HepG2 (cell line): ENCODE results near the gene FFAR2. TPM values are rescaled to one million over a fixed set of nuclear protein-coding genes. Genes with fewer than 3 reads are reported as not detected.

Experiments
- ATF5 ChIP-seq: sonication (generic); formaldehyde crosslinking; IDR thresholded peaks from 2 replicates; pipeline ENCODE4 v1.4.0; 2020; ENCODE audit warnings: mild to moderate bottlenecking, low read depth, missing genetic modification reagents
- BCL3 ChIP-seq: sonication (generic); formaldehyde crosslinking; IDR thresholded peaks from 2 replicates; pipeline ENCODE4 v1.5.1; 2020; ENCODE audit warnings: mild to moderate bottlenecking, missing genetic modification reagents, moderate library complexity
- CREM ChIP-seq, 2 experiments: sonication (generic) in 1 of 2; formaldehyde crosslinking in 1 of 2; IDR thresholded peaks; 2 replicates each; pipeline versions ENCODE4 v1.4.0 to v1.6.1; 2016 to 2020; ENCODE audit warnings: antibody characterized with exemption in 1 of 2, mild to moderate bottlenecking in 1 of 2, missing genetic modification reagents in 1 of 2
- GFI1 ChIP-seq: sonication (generic); formaldehyde crosslinking; IDR thresholded peaks from 2 replicates; pipeline ENCODE4 v1.5.0; 2020; ENCODE audit warnings: missing genetic modification reagents, mild to moderate bottlenecking, borderline replicate concordance
- GTF2F1 ChIP-seq: fragments of 150-350 bp; IDR thresholded peaks from 2 replicates; pipeline ENCODE4 v1.6.1; 2014; ENCODE audit warnings: low read length
- HMGXB3 ChIP-seq: sonication (generic); formaldehyde crosslinking; IDR thresholded peaks from 2 replicates; pipeline ENCODE4 v1.4.0; 2020; ENCODE audit warnings: missing genetic modification reagents, borderline replicate concordance
- IRF1 ChIP-seq: sonication (generic); formaldehyde crosslinking; IDR thresholded peaks from 2 replicates; pipeline ENCODE4 v1.4.0; 2020; ENCODE audit warnings: low read depth, mild to moderate bottlenecking, missing genetic modification reagents
- KLF6 ChIP-seq: IDR thresholded peaks from 2 replicates; pipeline ENCODE4 v1.8.0; 2016; ENCODE audit warnings: missing biosample characterization, missing genetic modification reagents
- LRRFIP1 ChIP-seq: sonication (generic); formaldehyde crosslinking; conservative IDR thresholded peaks from 2 replicates; pipeline ENCODE4 v1.4.0; 2020; ENCODE audit warnings: missing genetic modification reagents
- MYC ChIP-seq: sonication (generic); formaldehyde crosslinking; IDR thresholded peaks from 2 replicates; pipeline ENCODE4 v1.9.0; 2021; ENCODE audit warnings: missing genetic modification reagents, borderline replicate concordance
- MYNN ChIP-seq: sonication (generic); formaldehyde crosslinking; IDR thresholded peaks from 2 replicates; pipeline ENCODE4 v1.4.0; 2020; ENCODE audit warnings: mild to moderate bottlenecking, low read depth, missing genetic modification reagents
- SOX6 ChIP-seq, 2 experiments: fragments of 450-650 bp in 1 of 2; sonication (generic) in 1 of 2; formaldehyde crosslinking in 1 of 2; IDR thresholded peaks; 2 replicates each; pipeline versions ENCODE4 v1.4.0 to v1.6.1; 2017 to 2020; ENCODE audit warnings: antibody characterized with exemption in 1 of 2, mild to moderate bottlenecking in 1 of 2, missing genetic modification reagents in 1 of 2
- SP2 ChIP-seq: sonication (generic); formaldehyde crosslinking; IDR thresholded peaks from 2 replicates; pipeline ENCODE4 v1.5.1; 2020; ENCODE audit warnings: mild to moderate bottlenecking, missing genetic modification reagents
- ZFX ChIP-seq: sonication (generic); formaldehyde crosslinking; IDR thresholded peaks from 2 replicates; pipeline ENCODE4 v1.4.0; 2020; ENCODE audit warnings: mild to moderate bottlenecking, low read depth, missing genetic modification reagents, moderate library complexity
- ZNF709 ChIP-seq: sonication (generic); formaldehyde crosslinking; IDR thresholded peaks from 2 replicates; pipeline ENCODE4 v1.5.0; 2020; ENCODE audit warnings: mild to moderate bottlenecking, missing genetic modification reagents
- ZNF761 ChIP-seq: sonication (generic); formaldehyde crosslinking; conservative IDR thresholded peaks from 2 replicates; pipeline ENCODE4 v1.4.0; 2020; ENCODE audit warnings: mild to moderate bottlenecking, missing genetic modification reagents
- ZNF776 ChIP-seq: sonication (generic); formaldehyde crosslinking; IDR thresholded peaks from 2 replicates; pipeline ENCODE4 v1.4.0; 2020; ENCODE audit warnings: mild to moderate bottlenecking, missing genetic modification reagents
- ZNF781 ChIP-seq: sonication (generic); formaldehyde crosslinking; IDR thresholded peaks from 2 replicates; pipeline ENCODE4 v1.5.1; 2020; ENCODE audit warnings: borderline replicate concordance, mild to moderate bottlenecking, missing genetic modification reagents; ENCODE audit errors: not compliant biosample characterization
- ZNF792 ChIP-seq: IDR thresholded peaks from 2 replicates; pipeline ENCODE4 v1.6.1; 2016
- polyA plus RNA-seq, 8 experiments: library from polyadenylated mRNA; depleted of rRNA in 3 of 8; stranded (reverse) in 7 of 8; unstranded in 1 of 8; fragments of >200 nt; fragmentation: Illumina TruSeq in 4 of 8; extraction: Trizol in 4 of 8; gene quantifications; 2 replicates each; pipeline versions ENCODE4 v1.2.1 to v1.2.3, GENCODE V29; 2011 to 2016; ENCODE audit warnings: low read depth in 4 of 8, missing spikeins in 1 of 8, mixed read lengths in 1 of 8; ENCODE audit not compliant: insufficient read depth in 1 of 8
- total RNA-seq, 5 experiments: library from RNA; depleted of rRNA; stranded (reverse); fragments of >200 nt; fragmentation: Illumina TruSeq; extraction: Trizol; gene quantifications; 2 replicates each; pipeline ENCODE4 v1.2.3, GENCODE V29; 2016; ENCODE audit warnings: low read depth in 1 of 5

The FFAR2 gene
- total and polyA plus RNA-seq, 2 of the 13 experiments (the other 11 are each of a cell fraction or from before 2014, with no cell fraction given), result 0.12 TPM; not detected in 1

- TF ChIP-seq HMGXB3, result peak; percentile 41; the same call in 1 of the 2 replicates
- TF ChIP-seq KLF6 (CRISPR knock-in tag), result peak; percentile 40; the same call in 1 of the 2 replicates
- no peak for TF ChIP-seq SP2 (CRISPR knock-in tag)
- peak; percentile 73; the same call in 1 of the 2 replicates for TF ChIP-seq ZFX (CRISPR knock-in tag)
- TF ChIP-seq GTF2F1, result no peak
- TF ChIP-seq ZNF709, result no peak
- peak; percentile 31 for TF ChIP-seq ZNF781 (CRISPR knock-in tag)
- no peak for TF ChIP-seq IRF1
- 0 out of 2 replicates have a peak, but pooled peaks have one; percentile 40 for TF ChIP-seq MYC
- TF ChIP-seq ZNF761 (CRISPR knock-in tag), result peak; percentile 75; the same call in 1 of the 2 replicates
- TF ChIP-seq CREM (IDR thresholded peaks at IDR 0.05), result peak; percentile 40; the same call in 1 of the 2 replicates
- TF ChIP-seq CREM (CRISPR knock-in tag; IDR thresholded peaks at IDR 0.05), result no peak
- 0 out of 2 replicates have a peak, but pooled peaks have one; percentile 47 for TF ChIP-seq BCL3 (CRISPR knock-in tag)
- no peak for TF ChIP-seq ATF5 (CRISPR knock-in tag)
- no peak for TF ChIP-seq SOX6 (IDR thresholded peaks at IDR 0.05)
- peak; percentile 60 for TF ChIP-seq SOX6 (CRISPR knock-in tag; IDR thresholded peaks at IDR 0.05)
- no peak for TF ChIP-seq ZNF776
- TF ChIP-seq ZNF792 (CRISPR knock-in tag), result peak; percentile 81; the same call in 1 of the 2 replicates
- no peak for TF ChIP-seq LRRFIP1 (CRISPR knock-in tag)
- TF ChIP-seq GFI1 (CRISPR knock-in tag), result peak; percentile 64; the same call in 1 of the 2 replicates
- no peak for TF ChIP-seq MYNN
Observed at GRCh38 chr19:35458731-35459391, 10.8 kb downstream of the FFAR2 start (continued).
